Chondrocyte (in vitro differentiated cells): ENCODE measurements around the gene CLCN5. TPM values are rescaled to one million over a fixed set of nuclear protein-coding genes. Genes with fewer than 3 reads are reported as not detected.

Experiments used
- DNase-seq: peaks from one replicate; pipeline ENCODE4 v3.0.0; 2021; ENCODE audit warnings: mixed read lengths, low spot score
- H3K27ac Mint-ChIP-seq: one replicate; pipeline ENCODE4 v1.8.0; 2021; ENCODE audit warnings: mild to moderate bottlenecking, moderate library complexity, mixed read lengths; ENCODE audit not compliant: unreplicated experiment
- H3K27me3 Mint-ChIP-seq: 2 replicates; pipeline ENCODE4 v1.8.0; 2021; ENCODE audit warnings: low read depth, mixed read lengths
- H3K36me3 Mint-ChIP-seq: 2 replicates; pipeline ENCODE4 v1.8.0; 2021; ENCODE audit warnings: low read depth, mixed read lengths
- H3K4me1 Mint-ChIP-seq: 2 replicates; pipeline ENCODE4 v1.8.0; 2021; ENCODE audit warnings: low read depth, mild to moderate bottlenecking, mixed read lengths
- H3K4me3 Mint-ChIP-seq: one replicate; pipeline ENCODE4 v1.8.0; 2021; ENCODE audit warnings: mild to moderate bottlenecking, moderate library complexity, mixed read lengths; ENCODE audit not compliant: unreplicated experiment
- H3K9me3 Mint-ChIP-seq: 2 replicates; pipeline ENCODE4 v1.8.0; 2021; ENCODE audit warnings: low read depth, mixed read lengths
- total RNA-seq: library from RNA; stranded (reverse); gene quantifications from 3 replicates; pipeline ENCODE4 v1.2.1, GENCODE V29; 2021
- TF ChIP-seq, protein P1 (sequence below): fragments of 200-600 bp; sonication (generic); IDR thresholded peaks from 2 replicates; pipeline ENCODE4 v1.5.0; 2021; ENCODE audit warnings: antibody characterized with exemption, mild to moderate bottlenecking, moderate library complexity

CLCN5 gene
- total RNA-seq, 1 donor from 2014 or later = 17.9 TPM

DNA sequence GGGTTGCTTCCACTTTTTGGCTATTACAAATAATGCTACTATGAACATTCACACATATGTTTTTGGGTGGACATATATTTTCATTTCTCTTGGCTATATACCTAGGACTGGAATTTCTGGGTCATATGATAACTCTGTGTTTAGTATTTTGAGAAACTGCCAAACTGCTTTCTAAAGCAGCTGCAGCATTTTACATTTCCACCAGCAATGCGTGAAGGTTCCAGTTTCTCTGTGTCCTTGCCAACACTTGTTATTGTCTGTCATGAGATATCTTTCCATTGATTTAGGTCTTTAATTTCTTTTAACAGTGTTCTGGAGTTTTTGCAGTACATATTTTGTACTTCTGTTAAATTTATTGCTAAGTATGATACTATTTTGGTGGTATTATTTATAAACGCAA is 48.3 kb downstream of the CLCN5 start:
- H3K4me3 Mint-ChIP-seq = no peak overlapping the region
- no peaks in the 10 kb centered on the region for H3K27me3 Mint-ChIP-seq
- H3K4me1 Mint-ChIP-seq = no peaks in the 10 kb centered on the region
- H3K9me3 Mint-ChIP-seq = peaks cover 25% of the 10 kb centered on the region
- DNase-seq = no peak
- no peak overlapping the region for H3K27ac Mint-ChIP-seq
- TF ChIP-seq, protein P1, sequence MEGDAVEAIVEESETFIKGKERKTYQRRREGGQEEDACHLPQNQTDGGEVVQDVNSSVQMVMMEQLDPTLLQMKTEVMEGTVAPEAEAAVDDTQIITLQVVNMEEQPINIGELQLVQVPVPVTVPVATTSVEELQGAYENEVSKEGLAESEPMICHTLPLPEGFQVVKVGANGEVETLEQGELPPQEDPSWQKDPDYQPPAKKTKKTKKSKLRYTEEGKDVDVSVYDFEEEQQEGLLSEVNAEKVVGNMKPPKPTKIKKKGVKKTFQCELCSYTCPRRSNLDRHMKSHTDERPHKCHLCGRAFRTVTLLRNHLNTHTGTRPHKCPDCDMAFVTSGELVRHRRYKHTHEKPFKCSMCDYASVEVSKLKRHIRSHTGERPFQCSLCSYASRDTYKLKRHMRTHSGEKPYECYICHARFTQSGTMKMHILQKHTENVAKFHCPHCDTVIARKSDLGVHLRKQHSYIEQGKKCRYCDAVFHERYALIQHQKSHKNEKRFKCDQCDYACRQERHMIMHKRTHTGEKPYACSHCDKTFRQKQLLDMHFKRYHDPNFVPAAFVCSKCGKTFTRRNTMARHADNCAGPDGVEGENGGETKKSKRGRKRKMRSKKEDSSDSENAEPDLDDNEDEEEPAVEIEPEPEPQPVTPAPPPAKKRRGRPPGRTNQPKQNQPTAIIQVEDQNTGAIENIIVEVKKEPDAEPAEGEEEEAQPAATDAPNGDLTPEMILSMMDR = no peak
- H3K36me3 Mint-ChIP-seq = no peaks in the 10 kb centered on the region

DNA sequence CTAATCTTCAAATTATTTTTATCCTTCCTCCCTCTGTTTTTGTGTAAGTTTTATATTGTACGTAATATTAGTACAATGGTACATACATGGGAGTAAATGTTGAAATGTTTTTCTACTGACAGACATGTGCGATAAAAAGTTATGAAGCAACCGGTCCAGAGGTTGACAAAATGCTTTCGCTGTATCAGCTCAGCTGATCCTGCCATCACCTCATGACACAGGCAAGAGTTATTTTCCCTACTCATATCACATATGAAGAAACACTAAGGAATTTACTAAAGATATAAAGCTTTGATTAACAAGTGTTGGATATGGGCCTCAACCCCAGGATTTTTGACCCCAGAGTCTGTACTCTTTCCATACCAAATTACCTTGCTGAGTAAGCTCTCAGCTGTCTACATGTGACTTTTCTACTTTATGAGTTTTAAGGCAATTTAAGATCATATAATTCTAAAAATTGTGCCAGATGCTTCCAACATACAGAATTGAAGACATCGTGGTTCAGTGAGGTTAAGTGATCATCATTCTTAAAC is 50.0 kb downstream of the CLCN5 start:
- Mint-ChIP-seq H3K36me3 (no peaks in the 10 kb centered on the region), H3K9me3 (peaks cover 25% of the 10 kb centered on the region), H3K27me3 (no peaks in the 10 kb centered on the region), H3K4me3 (no peak overlapping the region), H3K27ac (no peak overlapping the region), H3K4me1 (no peaks in the 10 kb centered on the region)
- no peak for DNase-seq
- TF ChIP-seq, protein P1 = no peak

DNA sequence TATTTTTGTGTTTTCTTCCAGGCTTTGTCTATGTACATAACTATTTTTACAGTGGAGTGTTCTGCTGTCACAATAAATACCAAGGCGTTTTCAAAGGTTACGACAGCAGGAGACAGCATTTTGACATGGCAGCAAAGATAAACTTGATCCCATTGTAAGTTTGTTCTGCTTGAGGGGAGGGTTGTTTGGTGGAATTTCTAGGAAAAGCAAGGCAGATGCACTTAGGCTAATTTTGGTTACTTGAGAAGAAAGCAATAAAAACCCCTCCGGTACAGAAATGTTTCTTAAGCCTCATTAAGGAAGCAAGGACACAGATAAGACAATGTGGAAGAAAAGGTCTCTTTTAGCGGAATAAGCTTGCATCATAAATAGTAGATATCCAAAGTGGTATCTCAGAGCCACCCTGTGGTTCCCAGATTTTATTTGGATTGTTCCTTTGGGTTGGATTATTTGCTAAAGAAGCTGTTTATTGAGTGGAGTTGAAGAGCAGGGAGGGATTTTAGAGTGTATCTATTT is 54.3 kb downstream of the CLCN5 start:
- TF ChIP-seq, protein P1 = no peak
- H3K27me3 Mint-ChIP-seq = no peaks in the 10 kb centered on the region
- no peak overlapping the region for H3K27ac Mint-ChIP-seq
- peaks cover 11% of the 10 kb centered on the region for H3K9me3 Mint-ChIP-seq
- no peak for DNase-seq
- H3K36me3 Mint-ChIP-seq = no peaks in the 10 kb centered on the region
- no peak overlapping the region for H3K4me3 Mint-ChIP-seq
- H3K4me1 Mint-ChIP-seq = no peaks in the 10 kb centered on the region

DNA sequence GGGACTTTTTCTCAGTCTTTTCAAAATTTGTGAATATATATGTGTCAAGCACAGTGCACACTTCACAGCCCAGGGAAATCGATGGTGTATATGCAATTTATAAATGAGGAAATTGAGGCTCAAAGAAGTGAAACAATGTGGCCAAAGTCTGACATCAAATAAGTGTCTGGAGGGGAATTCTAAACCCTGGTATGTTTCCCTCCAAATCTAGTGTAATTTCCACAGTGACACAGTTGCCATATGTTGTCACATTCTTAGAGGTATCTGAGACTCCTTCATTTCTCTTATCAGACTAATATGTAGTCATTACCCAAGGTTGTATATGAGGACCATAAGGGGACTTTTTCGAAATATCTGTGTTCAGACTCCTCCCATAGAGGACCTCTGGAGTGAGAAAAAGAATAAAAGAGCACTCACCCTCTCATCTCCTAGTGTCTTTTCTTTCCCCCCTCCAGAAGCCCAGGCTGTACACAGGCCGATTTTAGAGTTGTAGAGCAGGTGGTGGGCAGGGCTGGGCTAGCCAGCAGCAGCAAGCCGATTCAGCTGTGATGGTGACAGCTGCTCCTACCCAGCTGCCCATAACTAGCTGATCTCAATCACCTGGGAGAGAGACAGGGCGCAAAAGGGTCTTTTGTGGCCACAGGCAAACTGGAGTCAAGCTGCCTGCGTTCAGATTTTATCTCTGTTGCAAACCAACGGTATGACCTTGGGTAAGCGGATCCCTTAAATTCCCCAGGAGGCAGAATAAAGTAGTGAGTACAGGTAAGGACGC is 55.1 kb downstream of the CLCN5 start:
- TF ChIP-seq, protein P1 = no peak
- H3K36me3 Mint-ChIP-seq = no peaks in the 10 kb centered on the region
- peaks cover 11% of the 10 kb centered on the region for H3K9me3 Mint-ChIP-seq
- H3K4me3 Mint-ChIP-seq = no peak overlapping the region
- no peak for DNase-seq
- no peaks in the 10 kb centered on the region for H3K27me3 Mint-ChIP-seq
- no peaks in the 10 kb centered on the region for H3K4me1 Mint-ChIP-seq
- no peak overlapping the region for H3K27ac Mint-ChIP-seq

DNA sequence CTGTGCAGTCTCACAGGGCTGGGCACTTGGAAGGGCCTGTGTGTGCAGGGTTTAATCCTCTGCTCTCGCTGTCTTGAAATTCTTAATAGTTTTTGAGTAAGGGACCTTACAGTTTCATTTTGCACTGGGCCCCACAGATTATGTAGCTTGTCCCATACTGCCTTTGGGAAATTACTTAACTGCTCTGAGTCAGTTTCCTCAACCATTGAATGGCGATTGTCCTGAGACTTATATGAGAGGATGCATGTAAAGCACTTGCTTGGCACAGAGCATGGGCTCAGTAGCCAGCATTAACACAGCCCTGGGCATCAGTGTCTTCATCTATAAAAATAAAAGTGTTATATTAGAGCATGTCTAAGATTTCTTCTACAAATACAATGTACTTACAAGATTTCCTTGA is 55.8 kb downstream of the CLCN5 start:
- TF ChIP-seq, protein P1 = no peak
- DNase-seq = no peak
- Mint-ChIP-seq H3K4me3 (no peak overlapping the region), H3K36me3 (no peaks in the 10 kb centered on the region), H3K4me1 (no peaks in the 10 kb centered on the region), H3K9me3 (peaks cover 11% of the 10 kb centered on the region), H3K27me3 (no peaks in the 10 kb centered on the region), H3K27ac (no peak overlapping the region)
